CD4-positive, alpha-beta T cell treated with Interleukin-2 at 100 ng/mL for 4 hours (primary cell): ENCODE measurements around the gene DSCAM.
"Not testable (repeated sequence)": the region's sequence is repeated elsewhere in the genome, so short reads cannot be mapped to it uniquely, and the experiment has no call there.

ENCODE experiments used
- DNase-seq: peaks from one replicate; pipeline ENCODE4 v3.0.0-alpha.2; 2020; ENCODE audit warnings: low spot score

DSCAM gene

GRCh38 chr21:40242586-40243265 lies 604.2 kb downstream of the DSCAM start:
- no peak for DNase-seq

DNA sequence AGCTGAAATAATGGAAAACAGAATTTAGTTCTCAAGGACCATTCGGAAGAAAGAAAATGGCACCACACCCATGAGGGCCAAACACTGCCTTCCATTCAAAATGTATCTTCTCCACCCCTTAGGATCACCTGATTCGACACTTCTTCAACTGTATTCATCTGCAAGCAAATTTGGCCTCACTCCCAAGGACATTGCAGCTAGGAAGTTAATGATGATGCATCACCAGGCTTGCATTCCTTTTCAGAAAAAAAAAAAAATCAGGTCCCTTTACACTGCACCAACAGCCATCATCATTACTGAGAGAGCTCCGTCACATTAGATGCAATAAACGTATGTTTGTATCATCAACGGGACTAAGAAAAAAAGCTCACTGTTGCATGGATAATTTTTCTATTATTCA lies 611.4 kb downstream of the DSCAM start:
- no peak for DNase-seq

DNA sequence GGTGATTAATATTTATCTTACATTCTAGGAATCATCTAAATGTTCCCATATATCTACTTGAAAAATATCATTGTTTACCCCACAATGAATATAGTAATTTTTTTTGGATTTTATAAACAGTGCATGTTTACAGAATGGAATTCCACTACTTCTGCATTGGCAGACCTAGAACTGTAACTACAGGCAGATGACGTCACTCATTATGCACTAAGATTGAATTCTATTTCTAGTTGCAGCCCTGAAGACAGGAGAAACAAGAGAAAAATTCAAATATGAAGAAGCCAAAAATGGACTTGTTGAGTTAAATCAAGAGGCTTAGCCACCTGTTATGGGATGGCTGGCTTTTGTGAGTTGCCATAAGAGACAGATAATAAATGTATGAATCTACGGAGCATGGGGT lies 615.0 kb downstream of the DSCAM start:
- DNase-seq: no peak

DNA sequence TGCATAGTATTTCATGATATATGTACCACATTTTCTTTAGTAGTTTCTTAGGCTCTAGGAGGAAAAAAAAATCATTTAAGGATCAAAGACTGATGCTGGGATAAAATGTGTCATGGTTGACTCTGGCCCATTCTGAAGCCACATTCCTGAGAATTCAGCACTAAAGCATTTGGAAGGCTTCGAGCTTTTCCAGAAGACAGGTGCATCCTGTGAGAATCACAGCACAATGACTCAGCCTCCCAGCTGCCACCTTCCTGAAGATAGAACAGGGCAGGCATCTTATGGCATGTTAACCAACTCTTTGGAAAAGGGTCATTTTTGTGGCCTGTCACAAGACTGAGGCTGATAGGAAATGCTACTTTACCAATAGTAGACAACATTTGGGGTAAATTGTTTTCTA lies 619.9 kb downstream of the DSCAM start:
- DNase-seq: no peak

DNA sequence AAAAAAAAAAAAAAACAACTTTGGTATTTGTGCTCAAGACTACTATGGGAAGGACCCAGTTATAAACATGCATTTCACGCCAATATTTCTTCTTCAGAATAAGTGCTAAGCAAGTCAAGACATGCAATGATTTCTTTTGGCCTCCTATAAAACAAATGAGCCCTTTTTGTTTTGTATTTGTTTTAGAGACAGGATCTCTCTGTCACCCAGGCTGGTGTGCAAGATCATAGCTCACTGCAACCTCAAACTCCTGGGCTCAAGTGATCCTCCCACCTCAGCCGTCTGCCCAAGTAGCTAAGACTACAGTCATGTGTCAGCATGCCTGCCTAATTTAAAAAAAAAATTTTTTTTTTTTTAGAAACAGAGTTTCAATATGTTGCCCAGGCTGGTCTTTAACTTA lies 631.0 kb downstream of the DSCAM start:
- DNase-seq: no peak

DNA sequence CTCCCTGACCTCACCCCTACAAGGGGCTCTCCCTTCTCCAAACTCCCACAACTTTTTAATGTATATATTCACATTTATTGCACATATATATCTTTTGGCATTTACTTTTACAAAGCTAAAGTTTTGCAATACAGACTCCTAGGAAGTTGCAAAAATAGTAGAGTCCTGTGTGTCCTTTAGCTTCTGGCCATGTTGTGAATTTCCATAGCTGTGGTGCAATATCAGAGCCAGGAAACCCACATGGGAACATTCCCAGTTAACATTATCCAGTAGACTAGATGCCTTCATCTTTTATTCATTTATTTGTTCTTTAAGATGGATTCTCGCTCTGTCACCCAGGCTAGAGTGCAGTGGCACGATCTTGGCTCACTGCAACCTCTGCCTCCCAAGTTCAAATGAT lies 636.7 kb downstream of the DSCAM start:
- DNase-seq: no peak

DNA sequence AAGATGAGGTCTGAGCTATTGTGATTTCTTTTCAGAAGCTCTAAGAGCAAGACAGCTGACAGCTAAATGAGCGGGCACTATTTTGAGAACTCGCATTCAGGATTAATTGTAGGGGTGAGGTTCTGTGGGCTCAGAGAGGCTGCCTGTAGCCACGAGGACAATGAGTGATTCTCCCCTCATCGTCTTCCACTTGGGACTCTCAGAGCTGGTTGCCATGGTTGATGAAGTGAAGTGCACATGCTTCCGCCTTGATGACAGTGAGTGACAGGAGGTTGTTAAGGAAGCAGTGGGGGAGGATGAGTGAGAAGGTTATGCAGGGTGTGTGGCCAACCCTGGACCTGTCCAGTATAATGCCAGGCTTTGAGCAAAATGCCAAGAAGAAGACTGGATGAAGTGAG lies 638.0 kb downstream of the DSCAM start:
- no peak for DNase-seq

DNA sequence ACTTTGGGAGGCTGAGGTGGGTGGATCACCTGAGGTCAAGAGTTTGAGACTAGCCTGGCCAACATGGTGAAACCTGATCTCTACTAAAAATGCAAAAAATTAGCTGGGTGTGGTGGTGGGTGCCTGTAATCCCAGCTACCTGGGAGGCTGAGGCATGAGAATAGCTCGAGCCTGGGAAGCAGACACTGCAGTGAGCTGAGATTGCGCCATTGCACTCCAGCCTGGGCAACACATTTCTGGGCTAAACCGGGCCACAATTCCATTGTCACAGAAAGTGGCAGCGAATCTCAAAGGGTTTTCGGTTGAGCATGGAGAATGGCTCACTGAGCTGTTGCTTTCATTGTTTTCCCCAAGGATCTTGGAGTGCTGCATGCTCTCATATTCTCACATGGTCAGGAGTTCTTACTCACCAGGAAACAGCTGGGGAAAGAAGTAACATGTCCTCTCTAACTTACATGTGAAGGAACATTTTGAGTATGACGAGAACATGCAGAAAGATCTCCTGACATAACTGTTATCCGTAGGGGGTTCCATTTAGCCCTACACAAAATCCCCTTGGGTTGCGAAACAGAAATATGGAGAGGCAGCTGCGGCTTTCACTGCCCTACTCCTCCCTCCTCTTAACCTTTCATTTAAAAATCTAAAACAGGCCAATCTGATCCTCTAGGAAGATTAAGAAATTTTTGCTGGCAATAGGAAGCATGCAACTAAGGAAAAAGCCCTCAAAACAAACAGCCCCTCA lies 638.6 kb downstream of the DSCAM start:
- no peak for DNase-seq

GRCh38 chr21:40200946-40201345 lies 646.0 kb downstream of the DSCAM start:
- DNase-seq: no peak

GRCh38 chr21:40200126-40200525 lies 646.8 kb downstream of the DSCAM start:
- no peak for DNase-seq

DNA sequence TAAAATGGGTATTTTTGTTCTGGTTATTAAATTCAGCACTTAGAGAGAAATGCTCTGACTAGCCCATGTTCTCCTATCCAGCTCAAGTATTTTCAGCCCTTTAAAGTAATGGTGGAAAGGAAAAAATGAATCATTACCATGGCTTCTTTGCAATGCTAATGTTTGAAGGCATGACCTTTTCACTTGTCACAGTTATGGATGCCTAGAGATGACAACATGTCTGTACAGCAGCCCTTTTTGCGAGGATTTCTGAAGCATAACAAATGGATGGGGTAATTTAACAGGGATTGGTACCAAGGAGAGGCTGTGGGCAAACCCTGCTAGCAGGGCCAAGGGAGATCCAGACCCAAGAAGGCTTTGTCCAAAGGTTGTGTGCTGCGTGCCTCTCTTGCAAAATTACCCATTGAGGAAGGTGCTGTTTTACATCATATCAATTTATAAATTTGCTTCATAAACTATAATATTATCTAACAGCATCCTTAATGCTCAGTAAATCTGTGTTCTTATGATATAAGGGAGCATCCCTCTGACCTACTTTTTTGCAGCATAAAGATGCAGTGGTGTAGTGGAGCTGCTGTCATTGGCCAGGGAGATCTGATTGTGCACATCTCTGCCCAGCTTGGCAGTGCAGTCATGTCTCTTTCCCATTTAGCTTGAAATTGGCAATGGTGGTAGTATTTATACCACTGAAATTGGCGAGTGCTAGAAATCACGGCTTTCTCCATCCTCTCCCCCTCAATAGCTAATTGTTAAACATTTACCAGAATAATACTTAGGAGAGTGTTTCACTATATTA lies 652.6 kb downstream of the DSCAM start:
- DNase-seq: no peak

- DNase-seq: no peak
Measured at GRCh38 chr21:40191616-40192015, 655.3 kb downstream of the DSCAM start.

DNA sequence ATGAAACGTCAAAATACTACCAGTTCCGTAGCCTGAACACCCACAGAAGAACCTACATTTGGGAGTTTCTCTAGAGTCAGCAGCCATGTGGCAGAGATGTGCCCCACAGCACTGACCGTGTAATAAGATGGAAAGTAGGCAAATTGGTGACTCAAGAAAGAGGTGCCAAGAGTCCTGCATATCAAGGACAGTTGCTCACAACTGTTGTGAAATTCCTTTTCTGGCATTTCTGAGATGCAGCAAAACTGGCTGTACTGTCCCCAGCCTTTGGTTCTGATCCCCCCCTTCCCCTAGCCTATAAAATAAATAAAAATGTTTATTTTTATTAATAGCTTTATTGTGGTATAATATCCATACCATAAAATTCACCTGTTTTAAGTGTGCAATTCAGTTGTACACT lies 655.8 kb downstream of the DSCAM start:
- DNase-seq: no peak

DNA sequence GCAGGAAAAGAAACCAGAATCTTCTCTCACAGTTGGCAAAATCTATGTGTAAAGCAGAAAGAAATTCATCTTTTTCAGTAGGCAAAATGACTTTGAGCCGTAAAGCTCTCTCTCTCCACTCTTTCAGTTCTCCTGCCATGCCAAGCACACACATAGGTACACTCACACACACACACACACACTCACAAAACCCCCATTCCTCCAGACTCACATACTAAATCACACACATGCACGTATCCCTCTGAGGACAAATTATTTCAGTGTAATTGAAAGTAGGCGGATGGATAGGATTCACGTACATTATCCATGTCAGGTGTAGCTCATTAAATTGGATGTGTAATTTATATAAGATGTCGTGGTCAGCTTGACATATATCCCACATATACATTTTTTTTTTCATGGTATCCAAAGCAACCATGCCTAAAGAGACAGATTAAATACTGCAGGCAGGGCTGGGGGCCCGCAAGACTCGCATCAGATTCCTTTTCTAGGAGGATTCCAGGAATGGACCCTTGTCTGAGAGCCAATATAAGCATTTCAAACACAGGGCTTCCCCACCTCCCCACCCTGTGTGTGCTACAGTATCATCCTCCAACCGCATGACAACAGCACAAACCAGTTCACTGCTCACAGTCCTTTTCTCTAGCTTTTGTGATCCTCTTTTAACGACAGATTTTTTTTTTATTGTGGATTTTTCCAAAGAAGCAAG lies 658.9 kb downstream of the DSCAM start:
- no peak for DNase-seq

- no peak for DNase-seq
Measured at GRCh38 chr21:40187244-40187643, 659.7 kb downstream of the DSCAM start.

DNA sequence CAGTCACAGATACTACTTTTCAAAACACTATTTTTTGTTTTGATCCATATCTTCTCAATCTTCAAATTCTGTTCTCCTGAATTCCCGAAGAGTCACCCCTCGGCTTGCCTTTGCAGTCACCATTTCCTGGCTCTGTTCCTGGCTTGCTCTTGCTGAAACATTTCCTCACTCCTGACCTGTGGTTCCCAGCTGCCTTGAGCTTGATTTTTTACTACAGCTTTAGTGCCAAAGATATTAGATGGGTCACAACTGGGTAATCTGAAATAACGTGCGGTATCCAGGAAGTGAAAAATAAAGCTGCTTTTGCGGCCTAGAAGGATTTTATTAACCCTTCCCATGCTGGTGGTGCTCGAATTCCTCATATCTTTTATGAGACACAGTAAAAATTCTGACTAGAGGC lies 660.9 kb downstream of the DSCAM start:
- no peak for DNase-seq

GRCh38 chr21:40185208-40185607 lies 661.8 kb downstream of the DSCAM start:
- no peak for DNase-seq

DNA sequence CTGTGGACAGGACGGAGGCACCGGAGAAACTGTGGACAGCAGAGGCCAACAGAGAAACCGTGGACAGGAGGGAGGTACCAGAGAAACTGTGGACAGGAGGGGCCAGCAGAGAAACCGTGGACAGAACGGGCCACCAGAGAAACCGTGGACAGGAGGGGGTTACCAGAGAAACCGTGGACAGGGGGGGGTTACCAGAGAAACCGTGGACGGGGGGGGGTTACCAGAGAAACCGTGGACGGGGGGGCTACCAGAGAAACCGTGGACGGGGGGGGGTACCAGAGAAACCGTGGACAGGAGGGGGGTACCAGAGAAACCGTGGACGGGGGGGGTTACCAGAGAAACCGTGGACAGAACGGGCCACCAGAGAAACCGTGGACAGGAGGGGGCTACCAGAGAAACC lies 664.5 kb downstream of the DSCAM start:
- not testable (repeated sequence) for DNase-seq

DNA sequence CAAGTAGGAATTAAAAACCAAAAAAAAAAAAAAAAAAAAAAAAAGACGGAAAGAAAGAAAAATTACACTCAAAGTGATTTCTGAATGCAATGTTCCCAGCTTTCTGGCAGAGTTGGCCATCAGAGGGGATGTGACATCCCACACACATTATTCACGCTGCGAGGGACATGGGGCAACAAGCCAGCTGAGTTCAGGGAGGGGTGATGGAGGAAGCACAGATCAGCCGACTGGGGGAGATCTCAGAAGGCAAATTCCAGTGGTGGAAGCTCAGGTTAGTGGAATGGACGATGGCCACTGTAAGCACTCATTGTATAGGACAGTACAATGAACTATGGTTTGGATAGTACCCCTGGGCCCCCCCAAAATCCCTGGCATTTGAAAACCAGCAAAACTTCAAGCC lies 667.8 kb downstream of the DSCAM start:
- DNase-seq: no peak

DNA sequence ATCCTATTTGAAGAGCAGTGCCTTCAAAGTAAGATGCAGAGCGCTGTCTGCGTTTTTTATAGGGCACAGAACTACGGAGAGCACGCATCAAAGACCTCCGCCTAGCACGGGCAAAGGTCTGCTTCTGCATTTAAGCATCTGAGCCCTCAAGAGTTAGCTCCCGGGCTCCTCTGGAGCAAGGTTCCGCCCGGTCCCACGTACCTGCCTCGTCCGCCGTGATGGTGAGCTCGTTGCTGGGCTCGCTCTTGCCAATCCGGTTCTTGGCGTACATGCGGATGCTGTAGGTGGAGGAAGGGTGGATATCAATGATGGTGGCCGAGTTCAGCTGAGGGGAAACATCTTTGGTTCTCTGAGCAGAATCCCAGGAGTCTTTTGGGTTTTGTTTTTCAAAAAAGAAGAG lies 668.2 kb downstream of the DSCAM start:
- DNase-seq: no peak

- no peak for DNase-seq
Measured at GRCh38 chr21:40177979-40178378, 669.0 kb downstream of the DSCAM start.

GRCh38 chr21:40176724-40177123 lies 670.2 kb downstream of the DSCAM start:
- no peak for DNase-seq
